WTC11 (cell line): Measurements from ENCODE around the gene CHMP1A. TPM values are rescaled to one million over a fixed set of nuclear protein-coding genes. Genes with fewer than 3 reads are reported as not detected.

Experiments used
- ATAC-seq: fragments of 200-7000 bp; cut with Tn5 transposase; 2 replicates; pipeline ENCODE4 v1.10.0; 2021; ENCODE audit warnings: mild to moderate bottlenecking, moderate library complexity
- CTCF ChIA-PET: fragments of 300-600 bp; sonication (Branson Sonifier 250); formaldehyde crosslinking; loops from one replicate; lab custom pipeline; 2021; ENCODE audit warnings: antibody characterized with exemption; lab: Charles Lee
- POLR2A ChIA-PET: fragments of 350-600 bp; sonication (Branson Sonifier 250); formaldehyde crosslinking; loops from one replicate; lab custom pipeline; 2021; ENCODE audit warnings: antibody characterized with exemption; lab: Charles Lee
- DNase-seq: peaks from one replicate; pipeline ENCODE4 v3.0.0; 2021; ENCODE audit warnings: low spot score
- H3K27ac Mint-ChIP-seq: 2 replicates; pipeline ENCODE4 v1.8.0; 2021; ENCODE audit warnings: mixed read lengths
- H3K27me3 Mint-ChIP-seq: 2 replicates; pipeline ENCODE4 v1.8.0; 2021; ENCODE audit warnings: low read depth, mild to moderate bottlenecking, moderate library complexity, mixed read lengths
- H3K36me3 Mint-ChIP-seq: 2 replicates; pipeline ENCODE4 v1.8.0; 2021; ENCODE audit warnings: mixed read lengths
- H3K4me1 Mint-ChIP-seq: 2 replicates; pipeline ENCODE4 v1.8.0; 2022; ENCODE audit warnings: mixed read lengths
- H3K4me3 Mint-ChIP-seq: 2 replicates; pipeline ENCODE4 v1.8.0; 2021; ENCODE audit warnings: mild to moderate bottlenecking, moderate library complexity, mixed read lengths
- H3K9me3 Mint-ChIP-seq: 2 replicates; pipeline ENCODE4 v1.8.0; 2021; ENCODE audit warnings: mixed read lengths
- ATF1 ChIP-seq: sonication (generic); formaldehyde crosslinking; IDR thresholded peaks from 2 replicates; pipeline ENCODE4 v1.8.1; 2023; ENCODE audit warnings: mild to moderate bottlenecking, moderate library complexity, missing genetic modification reagents
- CBFB ChIP-seq: sonication (generic); formaldehyde crosslinking; IDR thresholded peaks from 2 replicates; pipeline ENCODE4 v1.8.1; 2022; ENCODE audit warnings: mild to moderate bottlenecking, low read depth, missing genetic modification reagents
- ETV6 ChIP-seq: sonication (generic); formaldehyde crosslinking; IDR thresholded peaks from 2 replicates; pipeline ENCODE4 v1.8.1; 2022; ENCODE audit warnings: mild to moderate bottlenecking, missing genetic modification reagents
- FOXK1 ChIP-seq: sonication (generic); formaldehyde crosslinking; IDR thresholded peaks from 2 replicates; pipeline ENCODE4 v1.8.0; 2022; ENCODE audit warnings: mild to moderate bottlenecking, moderate library complexity, missing genetic modification reagents
- FOXP1 ChIP-seq: sonication (generic); formaldehyde crosslinking; IDR thresholded peaks from 2 replicates; pipeline ENCODE4 v1.8.0; 2022; ENCODE audit warnings: missing genetic modification reagents, mild to moderate bottlenecking, moderate library complexity, borderline replicate concordance
- GABPB1 ChIP-seq: sonication (generic); formaldehyde crosslinking; IDR thresholded peaks from 2 replicates; pipeline ENCODE4 v1.8.1; 2023; ENCODE audit warnings: mild to moderate bottlenecking, missing genetic modification reagents
- GTF2I ChIP-seq: fragments of 250-450 bp; sonication (Bioruptor Pico); conservative IDR thresholded peaks from 2 replicates; pipeline ENCODE4 v1.4.0; 2021; ENCODE audit warnings: mild to moderate bottlenecking
- NFATC4 ChIP-seq: fragments of 250-450 bp; sonication (Bioruptor Pico); IDR thresholded peaks from 2 replicates; pipeline ENCODE4 v1.9.0; 2021; ENCODE audit warnings: mild to moderate bottlenecking
- NR3C1 ChIP-seq: sonication (generic); formaldehyde crosslinking; conservative IDR thresholded peaks from 2 replicates; pipeline ENCODE4 v1.8.1; 2023; ENCODE audit warnings: low read depth, mild to moderate bottlenecking, missing genetic modification reagents
- TEAD1 ChIP-seq: sonication (generic); formaldehyde crosslinking; IDR thresholded peaks from 2 replicates; pipeline ENCODE4 v1.8.0; 2022; ENCODE audit warnings: mild to moderate bottlenecking, missing genetic modification reagents
- TEAD4 ChIP-seq: sonication (generic); formaldehyde crosslinking; IDR thresholded peaks from 2 replicates; pipeline ENCODE4 v1.8.0; 2022; ENCODE audit warnings: mild to moderate bottlenecking, missing genetic modification reagents
- ZNF317 ChIP-seq: sonication (generic); formaldehyde crosslinking; IDR thresholded peaks from 2 replicates; pipeline ENCODE4 v1.8.1; 2023; ENCODE audit warnings: low read depth, mild to moderate bottlenecking, moderate library complexity, missing genetic modification reagents, borderline replicate concordance
- total RNA-seq: library from RNA; stranded (reverse); gene quantifications from 3 replicates; pipeline ENCODE4 v1.2.3, GENCODE V29; 2021
- TF ChIP-seq, protein P1 (sequence below): sonication (generic); formaldehyde crosslinking; IDR thresholded peaks from 2 replicates; pipeline ENCODE4 v1.8.1; 2023; ENCODE audit warnings: mild to moderate bottlenecking, moderate library complexity, missing genetic modification reagents
- TF ChIP-seq, protein P2 (sequence below): sonication (generic); formaldehyde crosslinking; IDR thresholded peaks from 2 replicates; pipeline ENCODE4 v1.8.1; 2023; ENCODE audit warnings: mild to moderate bottlenecking, missing genetic modification reagents
- TF ChIP-seq, protein P3 (sequence below): sonication (generic); formaldehyde crosslinking; IDR thresholded peaks from 2 replicates; pipeline ENCODE4 v1.8.1; 2022; ENCODE audit warnings: low read depth, mild to moderate bottlenecking, moderate library complexity, missing genetic modification reagents, borderline replicate concordance
- TF ChIP-seq, protein P4 (sequence below): sonication (generic); formaldehyde crosslinking; IDR thresholded peaks from 2 replicates; pipeline ENCODE4 v1.8.0; 2022; ENCODE audit warnings: mild to moderate bottlenecking, missing genetic modification reagents
- TF ChIP-seq, protein P5 (sequence below): sonication (generic); formaldehyde crosslinking; conservative IDR thresholded peaks from 2 replicates; pipeline ENCODE4 v1.8.1; 2023; ENCODE audit warnings: mild to moderate bottlenecking, low read depth, missing genetic modification reagents, moderate library complexity
- TF ChIP-seq, protein P6 (sequence below): fragments of 250-450 bp; sonication (Bioruptor Pico); IDR thresholded peaks from 2 replicates; pipeline ENCODE4 v1.9.0; 2021; ENCODE audit warnings: mild to moderate bottlenecking

Gene CHMP1A
- total RNA-seq, 1 experiment from 2014 or later, result 76.0 TPM

DNA sequence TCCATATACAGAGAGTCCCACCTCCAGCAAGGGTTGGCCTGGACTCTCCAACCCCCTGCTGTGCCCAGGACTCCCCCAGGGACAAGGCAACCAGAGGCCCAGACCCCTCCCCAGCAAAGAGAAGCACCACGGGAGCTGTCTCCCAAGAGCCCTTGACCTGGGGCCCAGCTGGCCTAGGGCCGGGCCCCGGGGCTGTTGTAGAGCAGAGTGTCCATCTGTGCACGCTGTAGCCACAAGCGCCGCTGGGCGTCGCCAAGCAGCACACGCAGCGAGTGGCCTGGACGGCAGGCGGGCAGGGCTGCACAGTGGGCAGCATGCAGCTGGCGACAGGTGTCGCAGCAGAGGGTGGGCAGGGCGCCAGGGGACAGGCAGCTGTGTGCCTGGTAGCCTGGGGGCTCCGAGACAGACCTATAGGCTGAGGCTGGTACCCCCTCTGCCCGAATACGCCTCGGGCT is 39.7 kb upstream of the CHMP1A start (continued):
- TF ChIP-seq, protein P1, sequence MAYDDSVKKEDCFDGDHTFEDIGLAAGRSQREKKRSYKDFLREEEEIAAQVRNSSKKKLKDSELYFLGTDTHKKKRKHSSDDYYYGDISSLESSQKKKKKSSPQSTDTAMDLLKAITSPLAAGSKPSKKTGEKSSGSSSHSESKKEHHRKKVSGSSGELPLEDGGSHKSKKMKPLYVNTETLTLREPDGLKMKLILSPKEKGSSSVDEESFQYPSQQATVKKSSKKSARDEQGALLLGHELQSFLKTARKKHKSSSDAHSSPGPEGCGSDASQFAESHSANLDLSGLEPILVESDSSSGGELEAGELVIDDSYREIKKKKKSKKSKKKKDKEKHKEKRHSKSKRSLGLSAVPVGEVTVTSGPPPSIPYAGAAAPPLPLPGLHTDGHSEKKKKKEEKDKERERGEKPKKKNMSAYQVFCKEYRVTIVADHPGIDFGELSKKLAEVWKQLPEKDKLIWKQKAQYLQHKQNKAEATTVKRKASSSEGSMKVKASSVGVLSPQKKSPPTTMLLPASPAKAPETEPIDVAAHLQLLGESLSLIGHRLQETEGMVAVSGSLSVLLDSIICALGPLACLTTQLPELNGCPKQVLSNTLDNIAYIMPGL (CRISPR knock-in tag), result no peak
- TF ChIP-seq, protein P2, sequence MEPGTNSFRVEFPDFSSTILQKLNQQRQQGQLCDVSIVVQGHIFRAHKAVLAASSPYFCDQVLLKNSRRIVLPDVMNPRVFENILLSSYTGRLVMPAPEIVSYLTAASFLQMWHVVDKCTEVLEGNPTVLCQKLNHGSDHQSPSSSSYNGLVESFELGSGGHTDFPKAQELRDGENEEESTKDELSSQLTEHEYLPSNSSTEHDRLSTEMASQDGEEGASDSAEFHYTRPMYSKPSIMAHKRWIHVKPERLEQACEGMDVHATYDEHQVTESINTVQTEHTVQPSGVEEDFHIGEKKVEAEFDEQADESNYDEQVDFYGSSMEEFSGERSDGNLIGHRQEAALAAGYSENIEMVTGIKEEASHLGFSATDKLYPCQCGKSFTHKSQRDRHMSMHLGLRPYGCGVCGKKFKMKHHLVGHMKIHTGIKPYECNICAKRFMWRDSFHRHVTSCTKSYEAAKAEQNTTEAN, result no peak
- TF ChIP-seq TEAD4 (CRISPR knock-in tag) (no peak), ZNF317 (CRISPR knock-in tag) (no peak), NR3C1 (CRISPR knock-in tag) (no peak), GABPB1 (CRISPR knock-in tag) (no peak), FOXP1 (CRISPR knock-in tag) (no peak)

DNA sequence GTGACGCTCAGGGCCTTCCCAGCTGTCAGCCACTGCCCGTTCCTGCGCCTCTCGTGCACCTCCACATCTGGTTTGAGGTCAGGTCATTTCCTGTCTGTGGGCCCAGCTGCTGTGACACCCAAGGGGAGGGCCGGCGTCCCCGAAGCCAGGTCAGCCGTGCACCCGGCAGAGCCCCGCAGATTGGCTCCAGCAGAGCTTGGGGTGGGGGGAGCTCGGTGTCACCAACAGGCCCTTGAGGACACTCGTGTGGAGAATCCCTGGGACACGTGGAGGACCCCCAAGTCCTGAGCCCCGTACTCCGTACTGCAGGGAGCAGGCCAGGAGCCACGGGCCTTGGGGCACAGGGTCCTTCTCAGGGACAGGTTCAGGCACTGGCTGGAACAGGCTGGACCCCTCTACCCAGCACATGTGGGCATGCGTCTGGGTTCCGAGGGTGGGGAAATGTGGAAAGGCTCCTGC is 39.2 kb upstream of the CHMP1A start:
- POLR2A ChIA-PET, result interaction anchor here (1.1 kb wide), 1 partner anchor 10 kb away, joined by 3 read pairs; the partner anchor contains the start of gene CDK10
- no peak overlapping the region for H3K27ac Mint-ChIP-seq
- peaks cover 6% of the 10 kb centered on the region for H3K4me1 Mint-ChIP-seq
- ATAC-seq (no peak), DNase-seq (no peak)
- H3K36me3 Mint-ChIP-seq, result peaks cover 22% of the 10 kb centered on the region
- no peaks in the 10 kb centered on the region for H3K27me3 Mint-ChIP-seq
- TF ChIP-seq, protein P3, sequence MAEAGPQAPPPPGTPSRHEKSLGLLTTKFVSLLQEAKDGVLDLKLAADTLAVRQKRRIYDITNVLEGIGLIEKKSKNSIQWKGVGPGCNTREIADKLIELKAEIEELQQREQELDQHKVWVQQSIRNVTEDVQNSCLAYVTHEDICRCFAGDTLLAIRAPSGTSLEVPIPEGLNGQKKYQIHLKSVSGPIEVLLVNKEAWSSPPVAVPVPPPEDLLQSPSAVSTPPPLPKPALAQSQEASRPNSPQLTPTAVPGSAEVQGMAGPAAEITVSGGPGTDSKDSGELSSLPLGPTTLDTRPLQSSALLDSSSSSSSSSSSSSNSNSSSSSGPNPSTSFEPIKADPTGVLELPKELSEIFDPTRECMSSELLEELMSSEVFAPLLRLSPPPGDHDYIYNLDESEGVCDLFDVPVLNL, result no peak
- 0 out of 2 replicates have a peak, but pooled peaks have one; percentile 23 for TF ChIP-seq TEAD1 (CRISPR knock-in tag)
- no peaks in the 10 kb centered on the region for H3K9me3 Mint-ChIP-seq
- CTCF ChIA-PET, result interaction anchor here (1.0 to 2.5 kb wide), 2 partner anchors 9 to 96 kb away, joined by 3 to 9 read pairs; no protein-coding TSS in a partner anchor
- H3K4me3 Mint-ChIP-seq, result no peak overlapping the region

DNA sequence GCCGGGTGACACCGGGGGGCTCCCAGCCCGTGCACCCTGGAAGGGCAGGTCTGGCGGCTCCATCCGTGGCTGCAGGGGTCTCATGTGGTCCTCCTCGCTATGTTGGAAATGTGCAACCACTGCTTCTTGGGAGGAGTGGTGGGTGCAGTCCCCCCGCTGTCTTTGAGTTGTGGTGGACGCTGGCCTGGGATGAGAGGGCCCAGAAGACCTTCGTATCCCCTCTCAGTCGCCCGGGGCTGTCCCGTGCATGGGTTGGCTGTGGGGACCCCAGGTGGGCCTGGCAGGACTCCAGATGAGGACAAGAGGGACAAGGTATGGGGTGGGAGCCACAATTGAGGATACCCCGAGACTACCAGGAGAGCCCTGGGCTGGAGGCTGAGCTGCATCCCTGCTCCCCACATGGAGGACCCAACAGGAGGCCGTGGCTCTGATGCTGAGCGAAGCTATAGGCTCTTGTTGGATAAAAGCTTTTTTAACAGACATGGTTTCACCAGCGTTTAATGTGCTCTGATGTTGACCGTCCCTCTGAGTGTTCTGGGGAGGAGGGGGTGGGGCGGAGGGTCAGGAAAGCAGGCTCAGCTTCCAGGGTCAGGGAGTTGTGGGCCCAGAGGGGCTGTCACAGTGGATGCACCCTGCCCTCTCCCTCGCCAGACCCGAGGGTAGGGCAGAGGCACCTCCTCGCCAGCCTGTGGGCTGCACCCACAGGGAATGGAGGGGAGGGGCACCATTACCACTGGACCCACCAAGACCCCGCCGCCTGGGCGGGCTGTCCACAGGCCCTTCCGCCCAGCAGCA is 38.6 kb upstream of the CHMP1A start:
- ChIA-PET CTCF (interaction anchor here (0.5 to 2.5 kb wide), 2 partner anchors 10 to 79 kb away, joined by 4 to 9 read pairs; no protein-coding TSS in a partner anchor), POLR2A (interaction anchor here (1.1 to 1.2 kb wide), 2 partner anchors 10 to 130 kb away, joined by 3 read pairs; partner anchors contain the start of gene CDK10)
- Mint-ChIP-seq H3K27ac (no peak overlapping the region), H3K9me3 (no peaks in the 10 kb centered on the region), H3K4me3 (no peak overlapping the region), H3K27me3 (no peaks in the 10 kb centered on the region), H3K4me1 (peaks cover 6% of the 10 kb centered on the region), H3K36me3 (peaks cover 26% of the 10 kb centered on the region)
- ATAC-seq (no peak), DNase-seq (no peak)
- no peak for TF ChIP-seq GTF2I
- TF ChIP-seq, protein P4, sequence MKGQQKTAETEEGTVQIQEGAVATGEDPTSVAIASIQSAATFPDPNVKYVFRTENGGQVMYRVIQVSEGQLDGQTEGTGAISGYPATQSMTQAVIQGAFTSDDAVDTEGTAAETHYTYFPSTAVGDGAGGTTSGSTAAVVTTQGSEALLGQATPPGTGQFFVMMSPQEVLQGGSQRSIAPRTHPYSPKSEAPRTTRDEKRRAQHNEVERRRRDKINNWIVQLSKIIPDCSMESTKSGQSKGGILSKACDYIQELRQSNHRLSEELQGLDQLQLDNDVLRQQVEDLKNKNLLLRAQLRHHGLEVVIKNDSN (CRISPR knock-in tag), result no peak
- no peak for TF ChIP-seq GABPB1 (CRISPR knock-in tag)
- no peak for TF ChIP-seq NFATC4 (CRISPR knock-in tag)
- TF ChIP-seq ATF1 (CRISPR knock-in tag), result no peak
- TF ChIP-seq, protein P5, sequence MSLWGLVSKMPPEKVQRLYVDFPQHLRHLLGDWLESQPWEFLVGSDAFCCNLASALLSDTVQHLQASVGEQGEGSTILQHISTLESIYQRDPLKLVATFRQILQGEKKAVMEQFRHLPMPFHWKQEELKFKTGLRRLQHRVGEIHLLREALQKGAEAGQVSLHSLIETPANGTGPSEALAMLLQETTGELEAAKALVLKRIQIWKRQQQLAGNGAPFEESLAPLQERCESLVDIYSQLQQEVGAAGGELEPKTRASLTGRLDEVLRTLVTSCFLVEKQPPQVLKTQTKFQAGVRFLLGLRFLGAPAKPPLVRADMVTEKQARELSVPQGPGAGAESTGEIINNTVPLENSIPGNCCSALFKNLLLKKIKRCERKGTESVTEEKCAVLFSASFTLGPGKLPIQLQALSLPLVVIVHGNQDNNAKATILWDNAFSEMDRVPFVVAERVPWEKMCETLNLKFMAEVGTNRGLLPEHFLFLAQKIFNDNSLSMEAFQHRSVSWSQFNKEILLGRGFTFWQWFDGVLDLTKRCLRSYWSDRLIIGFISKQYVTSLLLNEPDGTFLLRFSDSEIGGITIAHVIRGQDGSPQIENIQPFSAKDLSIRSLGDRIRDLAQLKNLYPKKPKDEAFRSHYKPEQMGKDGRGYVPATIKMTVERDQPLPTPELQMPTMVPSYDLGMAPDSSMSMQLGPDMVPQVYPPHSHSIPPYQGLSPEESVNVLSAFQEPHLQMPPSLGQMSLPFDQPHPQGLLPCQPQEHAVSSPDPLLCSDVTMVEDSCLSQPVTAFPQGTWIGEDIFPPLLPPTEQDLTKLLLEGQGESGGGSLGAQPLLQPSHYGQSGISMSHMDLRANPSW (CRISPR knock-in tag), result no peak
- no peak for TF ChIP-seq FOXK1 (CRISPR knock-in tag)
- no peak for TF ChIP-seq CBFB (CRISPR knock-in tag)
- TF ChIP-seq ETV6 (CRISPR knock-in tag), result no peak
- TF ChIP-seq, protein P6, sequence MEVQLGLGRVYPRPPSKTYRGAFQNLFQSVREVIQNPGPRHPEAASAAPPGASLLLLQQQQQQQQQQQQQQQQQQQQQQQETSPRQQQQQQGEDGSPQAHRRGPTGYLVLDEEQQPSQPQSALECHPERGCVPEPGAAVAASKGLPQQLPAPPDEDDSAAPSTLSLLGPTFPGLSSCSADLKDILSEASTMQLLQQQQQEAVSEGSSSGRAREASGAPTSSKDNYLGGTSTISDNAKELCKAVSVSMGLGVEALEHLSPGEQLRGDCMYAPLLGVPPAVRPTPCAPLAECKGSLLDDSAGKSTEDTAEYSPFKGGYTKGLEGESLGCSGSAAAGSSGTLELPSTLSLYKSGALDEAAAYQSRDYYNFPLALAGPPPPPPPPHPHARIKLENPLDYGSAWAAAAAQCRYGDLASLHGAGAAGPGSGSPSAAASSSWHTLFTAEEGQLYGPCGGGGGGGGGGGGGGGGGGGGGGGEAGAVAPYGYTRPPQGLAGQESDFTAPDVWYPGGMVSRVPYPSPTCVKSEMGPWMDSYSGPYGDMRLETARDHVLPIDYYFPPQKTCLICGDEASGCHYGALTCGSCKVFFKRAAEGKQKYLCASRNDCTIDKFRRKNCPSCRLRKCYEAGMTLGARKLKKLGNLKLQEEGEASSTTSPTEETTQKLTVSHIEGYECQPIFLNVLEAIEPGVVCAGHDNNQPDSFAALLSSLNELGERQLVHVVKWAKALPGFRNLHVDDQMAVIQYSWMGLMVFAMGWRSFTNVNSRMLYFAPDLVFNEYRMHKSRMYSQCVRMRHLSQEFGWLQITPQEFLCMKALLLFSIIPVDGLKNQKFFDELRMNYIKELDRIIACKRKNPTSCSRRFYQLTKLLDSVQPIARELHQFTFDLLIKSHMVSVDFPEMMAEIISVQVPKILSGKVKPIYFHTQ (CRISPR knock-in tag), result no peak
